B cell (primary cell): ENCODE measurements around the gene RP9. TPM values are rescaled to one million over a fixed set of nuclear protein-coding genes. Genes with fewer than 3 reads are reported as not detected.
A peak's percentile ranks its signal among the peaks of the same experiment; 100 is the strongest.

Source experiments
- ATAC-seq: fragments of 200-7000 bp; cut with Tn5 transposase; one replicate; pipeline ENCODE4 v1.10.0; 2021; ENCODE audit warnings: low read depth, mild to moderate bottlenecking, moderate number of reproducible peaks, moderate library complexity
- CTCF ChIA-PET: fragments of 350-600 bp; sonication (Branson Sonifier 250); formaldehyde crosslinking; loops from one replicate; lab custom pipeline; 2021; ENCODE audit warnings: antibody characterized with exemption, inconsistent platforms; lab: Charles Lee
- POLR2A ChIA-PET: fragments of 350-600 bp; sonication (Branson Sonifier 250); formaldehyde crosslinking; loops from one replicate; lab custom pipeline; 2021; ENCODE audit warnings: antibody characterized with exemption; lab: Charles Lee
- DNase-seq: peaks from one replicate; pipeline ENCODE4 v3.0.0; 2013
- H2AFZ ChIP-seq: 2 replicates; pipeline ENCODE4 v1.6.1; 2012; ENCODE audit warnings: mild to moderate bottlenecking, low read depth, low read length; ENCODE audit not compliant: insufficient read depth, poor library complexity, severe bottlenecking
- H3K27ac ChIP-seq, 2 donors: 1 replicate in 1 of 2; 2 replicates in 1 of 2; pipeline ENCODE4 v1.5.1; 2012 to 2013; ENCODE audit warnings: low read length in 2 of 2, mild to moderate bottlenecking in 2 of 2, moderate library complexity in 1 of 2
- H3K27me3 ChIP-seq, 4 experiments: fragments of 200-600 bp in 1 of 4; sonication (generic) in 1 of 4; replicated peaks in 1 of 4; 1 replicate in 2 of 4; 2 replicates in 2 of 4; pipeline versions ENCODE4 v1.6.1 to v1.7.0; 2013 to 2016; ENCODE audit warnings: low read length in 3 of 4, mild to moderate bottlenecking in 2 of 4, mixed read lengths in 1 of 4, moderate library complexity in 1 of 4; ENCODE audit not compliant: insufficient read depth in 4 of 4, control insufficient read depth in 3 of 4; ENCODE audit errors: control extremely low read depth in 1 of 4
- H3K36me3 ChIP-seq, 2 experiments: replicated peaks in 1 of 2; 1 replicate in 1 of 2; 2 replicates in 1 of 2; pipeline versions ENCODE4 v1.6.1 to v1.7.1; 2013; ENCODE audit warnings: low read length in 1 of 2; ENCODE audit not compliant: insufficient read depth in 2 of 2, control insufficient read depth in 1 of 2; ENCODE audit errors: control extremely low read depth in 1 of 2, extremely low read depth in 1 of 2
- H3K4me1 ChIP-seq, 2 donors: fragments of 200-600 bp in 1 of 2; sonication (generic) in 1 of 2; 1 replicate in 1 of 2; 2 replicates in 1 of 2; pipeline versions ENCODE4 v1.5.1 to v1.6.1; 2013 to 2017; ENCODE audit warnings: low read length in 2 of 2; ENCODE audit not compliant: control insufficient read depth in 2 of 2, insufficient read depth in 2 of 2
- H3K4me2 ChIP-seq: replicated peaks from 2 replicates; pipeline ENCODE3; 2012; ENCODE audit warnings: mild to moderate bottlenecking, low read depth, low read length; ENCODE audit not compliant: poor library complexity, severe bottlenecking
- H3K4me3 ChIP-seq, 5 experiments: fragments of 200-600 bp in 1 of 5; sonication (generic) in 1 of 5; 1 replicate in 3 of 5; 2 replicates in 2 of 5; pipeline versions ENCODE4 v1.5.1 to v1.7.0; 2011 to 2016; ENCODE audit warnings: low read length in 4 of 5, mild to moderate bottlenecking in 4 of 5, low read depth in 2 of 5, control low read depth in 1 of 5, moderate library complexity in 1 of 5; ENCODE audit not compliant: insufficient read depth in 1 of 5; ENCODE audit errors: control extremely low read depth in 1 of 5, extremely low read depth in 1 of 5
- H3K79me2 ChIP-seq: fragments of 200-600 bp; sonication (generic); one replicate; pipeline ENCODE4 v1.6.0; 2016; ENCODE audit warnings: low read length; ENCODE audit not compliant: control insufficient read depth, insufficient read depth
- H3K9ac ChIP-seq: fragments of 200-600 bp; sonication (generic); 2 replicates; pipeline ENCODE4 v1.6.1; 2017; ENCODE audit warnings: mild to moderate bottlenecking, low read length, moderate library complexity
- H3K9me3 ChIP-seq, 3 donors: one replicate each; pipeline versions ENCODE4 v1.6.1 to v1.7.1; 2013; ENCODE audit warnings: low read length in 2 of 3; ENCODE audit not compliant: control insufficient read depth in 2 of 3, insufficient read depth in 1 of 3; ENCODE audit errors: control extremely low read depth in 1 of 3
- H4K20me1 ChIP-seq: 2 replicates; pipeline ENCODE4 v1.6.0; 2012; ENCODE audit warnings: mild to moderate bottlenecking, low read length; ENCODE audit not compliant: insufficient read depth, control insufficient read depth, poor library complexity, severe bottlenecking
- H3K27ac Mint-ChIP-seq: one replicate; pipeline ENCODE4 v1.8.0; 2021; ENCODE audit warnings: mixed read lengths
- H3K27me3 Mint-ChIP-seq: one replicate; pipeline ENCODE4 v1.8.0; 2021; ENCODE audit warnings: mixed read lengths
- H3K4me1 Mint-ChIP-seq: one replicate; pipeline ENCODE4 v1.8.0; 2021; ENCODE audit warnings: mixed read lengths
- H3K4me3 Mint-ChIP-seq: one replicate; pipeline ENCODE4 v1.8.0; 2021; ENCODE audit warnings: mixed read lengths
- H3K9me3 Mint-ChIP-seq: one replicate; pipeline ENCODE4 v1.8.0; 2022; ENCODE audit warnings: mixed read lengths; ENCODE audit not compliant: insufficient read depth
- EZH2 ChIP-seq: IDR thresholded peaks from 2 replicates; pipeline ENCODE4 v1.6.1; 2012; ENCODE audit warnings: borderline replicate concordance, low read depth, mild to moderate bottlenecking, moderate library complexity, low read length; ENCODE audit not compliant: insufficient read depth, poor library complexity, severe bottlenecking
- WGBS: methylation state at CpG from one replicate; pipeline ENCODE4 v1.1.5; 2013; ENCODE audit warnings: missing lambda C conversion rate; ENCODE audit not compliant: insufficient coverage; 5-methylcytosine and 5-hydroxymethylcytosine counted together
- intact Hi-C: fragments of 100-400 bp; cut with micrococcal nuclease; formaldehyde crosslinking; loops from one replicate; pipeline ENCODE4 v1.10.0; 2022
- polyA plus RNA-seq: library from polyadenylated mRNA; depleted of rRNA; stranded (reverse); fragments of >200 nt; gene quantifications from 2 replicates; pipeline ENCODE4 v1.2.3, GENCODE V29; 2012
- small RNA-seq: library from RNA; depleted of rRNA; stranded (forward); fragments of <200 nt; gene quantifications from one replicate; pipeline ENCODE3, GENCODE V24; 2012; ENCODE audit warnings: low replicate concordance, low read depth; ENCODE audit not compliant: insufficient read length
- total RNA-seq, 2 donors: library from RNA; stranded (reverse); fragments of 120-200 nt in 1 of 2; gene quantifications; 1 replicate in 1 of 2; 2 replicates in 1 of 2; pipeline versions ENCODE4 v1.2.3 to v1.2.4, GENCODE V29; 2013 to 2022
- TF ChIP-seq, protein P1 (sequence below): fragments of 200-600 bp; IDR thresholded peaks from one replicate; pipeline ENCODE4 v1.8.0; 2022; ENCODE audit warnings: antibody characterized with exemption, mild to moderate bottlenecking

The RP9 gene
- total and polyA plus RNA-seq, 2 donors (not counting 1 experiment from before 2014, with no cell fraction given), result 23.0 to 69.4 TPM

DNA sequence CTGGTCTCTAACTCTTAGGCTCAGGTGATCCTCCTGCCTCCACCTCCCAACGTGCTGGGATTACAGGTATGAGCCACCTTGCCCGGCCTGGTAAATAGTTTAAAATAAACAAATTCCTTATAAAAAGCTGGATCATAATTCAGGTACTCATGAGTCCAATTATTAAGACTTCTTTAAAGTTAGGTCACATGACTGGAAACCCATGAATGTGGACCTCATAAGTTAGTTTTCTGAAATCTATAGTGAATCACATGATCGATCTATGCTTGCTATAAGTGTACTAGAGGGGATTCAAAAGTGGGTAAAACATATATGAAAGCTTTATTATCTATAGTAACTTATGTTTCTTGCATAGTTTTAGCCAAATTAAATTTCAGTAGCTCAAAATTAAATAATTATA lies 60.9 kb downstream of the RP9 start:
- Mint-ChIP-seq H3K4me1 (peaks cover 56% of the 10 kb centered on the region), H3K27ac (no peak overlapping the region), H3K27me3 (no peaks in the 10 kb centered on the region), H3K4me3 (no peak overlapping the region), H3K9me3 (no peaks in the 10 kb centered on the region)
- DNase-seq (no peak), ATAC-seq (no peak)
- Histone ChIP-seq H3K9me3 (no peaks in the 10 kb centered on the region), H3K9ac (no peak overlapping the region), H3K27me3 (no peaks in the 10 kb centered on the region), H4K20me1 (peaks cover 27% of the 10 kb centered on the region), H3K4me2 (peak overlapping the region; percentile 6), H3K4me3 (no peak overlapping the region), H3K79me2 (peaks cover 95% of the 10 kb centered on the region), H3K36me3 (no peaks in the 10 kb centered on the region), H3K27ac (peak overlapping the region in 1 of 2 donors; percentile 83), H3K4me1 (peaks cover 34 to 45% of the 10 kb centered on the region in 2 donors), H2AFZ (no peak overlapping the region)
- intact Hi-C loops, result no loop called here
- CTCF ChIA-PET, result interaction anchor here (1.0 to 2.9 kb wide), 7 partner anchors 8 to 247 kb away, joined by 3 to 30 read pairs (median 8); no protein-coding TSS in a partner anchor
- TF ChIP-seq, protein P1, sequence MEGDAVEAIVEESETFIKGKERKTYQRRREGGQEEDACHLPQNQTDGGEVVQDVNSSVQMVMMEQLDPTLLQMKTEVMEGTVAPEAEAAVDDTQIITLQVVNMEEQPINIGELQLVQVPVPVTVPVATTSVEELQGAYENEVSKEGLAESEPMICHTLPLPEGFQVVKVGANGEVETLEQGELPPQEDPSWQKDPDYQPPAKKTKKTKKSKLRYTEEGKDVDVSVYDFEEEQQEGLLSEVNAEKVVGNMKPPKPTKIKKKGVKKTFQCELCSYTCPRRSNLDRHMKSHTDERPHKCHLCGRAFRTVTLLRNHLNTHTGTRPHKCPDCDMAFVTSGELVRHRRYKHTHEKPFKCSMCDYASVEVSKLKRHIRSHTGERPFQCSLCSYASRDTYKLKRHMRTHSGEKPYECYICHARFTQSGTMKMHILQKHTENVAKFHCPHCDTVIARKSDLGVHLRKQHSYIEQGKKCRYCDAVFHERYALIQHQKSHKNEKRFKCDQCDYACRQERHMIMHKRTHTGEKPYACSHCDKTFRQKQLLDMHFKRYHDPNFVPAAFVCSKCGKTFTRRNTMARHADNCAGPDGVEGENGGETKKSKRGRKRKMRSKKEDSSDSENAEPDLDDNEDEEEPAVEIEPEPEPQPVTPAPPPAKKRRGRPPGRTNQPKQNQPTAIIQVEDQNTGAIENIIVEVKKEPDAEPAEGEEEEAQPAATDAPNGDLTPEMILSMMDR, result no peak
- no peak for TF ChIP-seq EZH2
- WGBS, result no CpG with 5 or more reads among the region's 3 CpGs
- POLR2A ChIA-PET, result no interaction called here

DNA sequence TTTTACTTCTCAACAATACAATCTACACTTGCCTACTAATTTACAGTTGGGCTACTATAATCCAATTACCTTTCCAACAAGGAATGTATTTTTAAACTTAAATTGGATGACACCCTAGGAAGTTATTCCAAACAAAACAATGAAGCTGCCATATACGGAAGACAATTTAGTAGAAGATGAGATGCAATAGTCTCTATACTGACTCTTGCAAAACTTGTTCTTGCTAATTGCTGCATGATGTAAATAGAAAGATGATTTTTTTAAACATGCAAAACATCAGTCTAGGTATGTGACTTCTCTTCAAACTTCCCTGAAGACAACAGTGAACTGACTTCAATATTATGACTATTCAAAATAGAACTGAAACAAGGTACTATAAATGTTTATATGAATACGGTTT lies 64.2 kb downstream of the RP9 start:
- Histone ChIP-seq H3K27ac (no peak overlapping the region), H3K9me3 (no peaks in the 10 kb centered on the region), H3K9ac (no peak overlapping the region), H3K27me3 (no peaks in the 10 kb centered on the region), H3K36me3 (no peaks in the 10 kb centered on the region), H3K79me2 (peaks cover 89% of the 10 kb centered on the region), H4K20me1 (peaks cover 25% of the 10 kb centered on the region), H3K4me2 (no peak overlapping the region), H3K4me3 (no peak overlapping the region), H3K4me1 (peaks cover 25 to 28% of the 10 kb centered on the region in 2 donors), H2AFZ (no peak overlapping the region)
- ChIA-PET CTCF (interaction anchor here (1.1 to 1.2 kb wide), 3 partner anchors 17 to 64 kb away, joined by 3 to 4 read pairs (median 4); partner anchors contain the start of gene RP9), POLR2A (no interaction called here)
- ATAC-seq (no peak), DNase-seq (no peak)
- no peak overlapping the region for H3K27ac Mint-ChIP-seq
- no peak overlapping the region for H3K4me3 Mint-ChIP-seq
- no peaks in the 10 kb centered on the region for H3K27me3 Mint-ChIP-seq
- intact Hi-C loops, result loop anchor here (5.0 kb wide), 1 partner anchor 103 kb away; no protein-coding TSS in a partner anchor
- H3K4me1 Mint-ChIP-seq, result peaks cover 50% of the 10 kb centered on the region
- WGBS, result no CpG with 5 or more reads among the region's 2 CpGs
- TF ChIP-seq, protein P1, result no peak
- no peak for TF ChIP-seq EZH2
- no peaks in the 10 kb centered on the region for H3K9me3 Mint-ChIP-seq

Small RNA genes lying within 50 kb of the gene (small RNA-seq; reads per million reads assigned to genes)
- gene AC074338.1, result not detected
- gene RN7SL505P, result not detected

Other genes starting within 250 kb of the RP9 start
- 62.1 and 62.8 TPM in 2 replicates for gene KBTBD2, start 217.6 kb downstream of the RP9 start, total RNA-seq
- 38.9 and 89.3 TPM in 2 replicates for gene KBTBD2, start 217.6 kb downstream of the RP9 start, polyA plus RNA-seq
- gene FKBP9, start 152.0 kb downstream of the RP9 start, total RNA-seq, result 0.39 and 0.52 TPM in 2 replicates
- 0.59 and 0.98 TPM in 2 replicates for gene FKBP9, start 152.0 kb downstream of the RP9 start, polyA plus RNA-seq
- 41.0 and 41.2 TPM in 2 replicates for gene NT5C3A, start 46.6 kb downstream of the RP9 start, total RNA-seq
- gene NT5C3A, start 46.6 kb downstream of the RP9 start, polyA plus RNA-seq, result 37.3 and 53.6 TPM in 2 replicates
- gene BBS9, start 20.2 kb upstream of the RP9 start, total RNA-seq, result 45.2 and 48.4 TPM in 2 replicates
- 8.4 and 8.9 TPM in 2 replicates for gene BBS9, start 20.2 kb upstream of the RP9 start, polyA plus RNA-seq